PFSK-1 (cell line): ENCODE results near the gene GRAMD2B.

Source experiments
- POLR2AphosphoS5 ChIP-seq: IDR thresholded peaks from 2 replicates; pipeline ENCODE4 v1.6.1; 2012; ENCODE audit warnings: low read depth, mild to moderate bottlenecking, control low read depth, low read length, moderate library complexity
- REST ChIP-seq, 2 experiments: IDR thresholded peaks; 2 replicates each; pipeline versions ENCODE4 v1.6.1 to v1.8.0; 2011 to 2012; ENCODE audit warnings: low read depth in 2 of 2, low read length in 2 of 2, control low read depth in 1 of 2, inconsistent platforms in 1 of 2, mild to moderate bottlenecking in 1 of 2, moderate library complexity in 1 of 2; ENCODE audit not compliant: insufficient read depth in 1 of 2

GRCh38 chr5:126455728-126456127 is 32.5 kb downstream of the GRAMD2B start:
- TF ChIP-seq POLR2AphosphoS5 (no peak), REST (IDR thresholded peaks at IDR 0.05; ENCODE audit: insufficient read depth in 1 of 2, low read depth in 2 of 2, low read length in 2 of 2) (no peak)
